Neural progenitor cell (in vitro differentiated cells): ENCODE measurements around the gene KIAA0825.

Experiments used
- EZH2phosphoT487 ChIP-seq: fragments of 200-600 bp; sonication (generic); IDR thresholded peaks from 2 replicates; pipeline ENCODE4 v1.6.1; 2017; ENCODE audit warnings: antibody characterized with exemption
- TF ChIP-seq, protein P1 (sequence below): fragments of 200-600 bp; sonication (generic); IDR thresholded peaks from 2 replicates; pipeline ENCODE4 v1.5.1; 2017; ENCODE audit warnings: antibody characterized with exemption, mild to moderate bottlenecking

DNA sequence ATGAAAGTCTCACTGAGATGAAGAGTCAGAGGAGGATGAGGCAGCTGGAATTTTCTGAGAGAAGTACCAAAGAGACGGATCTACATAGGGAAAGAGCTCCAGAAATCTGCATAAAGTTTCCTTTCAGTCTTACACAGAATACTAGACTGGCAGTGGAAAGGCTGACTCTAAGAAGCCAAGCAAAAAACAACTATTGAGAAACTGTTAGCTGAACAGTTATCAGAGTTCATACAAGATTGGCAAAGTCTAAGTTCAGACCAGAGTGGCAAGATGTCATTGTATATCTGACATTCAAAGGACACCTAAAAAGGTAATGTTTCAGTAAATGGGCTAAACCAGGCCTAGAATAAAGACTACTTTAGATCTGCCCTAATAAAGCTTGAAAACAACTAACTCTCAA, 209.0 kb downstream of the KIAA0825 start:
- no peak for TF ChIP-seq EZH2phosphoT487
- TF ChIP-seq, protein P1, sequence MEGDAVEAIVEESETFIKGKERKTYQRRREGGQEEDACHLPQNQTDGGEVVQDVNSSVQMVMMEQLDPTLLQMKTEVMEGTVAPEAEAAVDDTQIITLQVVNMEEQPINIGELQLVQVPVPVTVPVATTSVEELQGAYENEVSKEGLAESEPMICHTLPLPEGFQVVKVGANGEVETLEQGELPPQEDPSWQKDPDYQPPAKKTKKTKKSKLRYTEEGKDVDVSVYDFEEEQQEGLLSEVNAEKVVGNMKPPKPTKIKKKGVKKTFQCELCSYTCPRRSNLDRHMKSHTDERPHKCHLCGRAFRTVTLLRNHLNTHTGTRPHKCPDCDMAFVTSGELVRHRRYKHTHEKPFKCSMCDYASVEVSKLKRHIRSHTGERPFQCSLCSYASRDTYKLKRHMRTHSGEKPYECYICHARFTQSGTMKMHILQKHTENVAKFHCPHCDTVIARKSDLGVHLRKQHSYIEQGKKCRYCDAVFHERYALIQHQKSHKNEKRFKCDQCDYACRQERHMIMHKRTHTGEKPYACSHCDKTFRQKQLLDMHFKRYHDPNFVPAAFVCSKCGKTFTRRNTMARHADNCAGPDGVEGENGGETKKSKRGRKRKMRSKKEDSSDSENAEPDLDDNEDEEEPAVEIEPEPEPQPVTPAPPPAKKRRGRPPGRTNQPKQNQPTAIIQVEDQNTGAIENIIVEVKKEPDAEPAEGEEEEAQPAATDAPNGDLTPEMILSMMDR: no peak
